ENCODE data around the gene MRPS34.

DNA sequence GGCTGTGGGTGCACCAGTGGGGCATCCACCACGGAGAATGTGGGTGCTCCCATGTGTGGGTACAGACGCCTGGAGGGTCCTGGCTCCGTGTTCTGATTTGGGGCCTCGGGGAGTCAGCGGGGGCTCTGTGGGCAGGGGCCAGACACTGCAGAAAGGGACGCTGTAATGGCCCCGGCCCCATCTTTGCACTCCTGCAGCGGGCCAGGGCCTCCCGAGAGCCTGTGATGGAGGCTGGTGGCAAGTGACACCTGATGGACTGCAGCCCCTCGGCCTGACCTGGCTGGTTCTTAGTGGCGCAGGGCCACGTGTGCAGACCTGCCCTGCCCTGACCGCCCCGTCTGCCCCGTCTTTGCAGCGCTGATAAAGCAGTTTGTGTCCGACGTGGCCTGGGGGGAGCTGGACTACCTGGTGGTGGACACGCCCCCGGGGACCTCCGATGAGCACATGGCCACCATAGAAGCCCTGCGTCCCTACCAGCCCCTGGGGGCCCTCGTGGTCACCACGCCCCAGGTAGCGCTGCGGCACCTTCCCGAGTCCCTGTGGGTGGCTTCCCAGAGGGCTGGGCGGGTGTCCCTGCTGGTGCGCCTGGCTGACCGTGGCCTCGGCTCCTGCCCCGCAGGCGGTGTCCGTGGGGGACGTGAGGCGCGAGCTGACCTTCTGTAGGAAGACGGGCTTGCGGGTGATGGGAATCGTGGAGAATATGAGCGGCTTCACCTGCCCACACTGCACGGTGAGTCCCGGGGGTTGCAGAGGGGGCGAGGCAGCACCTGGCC, 14.6 kb upstream of the MRPS34 start:
- TF ChIP-seq, protein P1, sequence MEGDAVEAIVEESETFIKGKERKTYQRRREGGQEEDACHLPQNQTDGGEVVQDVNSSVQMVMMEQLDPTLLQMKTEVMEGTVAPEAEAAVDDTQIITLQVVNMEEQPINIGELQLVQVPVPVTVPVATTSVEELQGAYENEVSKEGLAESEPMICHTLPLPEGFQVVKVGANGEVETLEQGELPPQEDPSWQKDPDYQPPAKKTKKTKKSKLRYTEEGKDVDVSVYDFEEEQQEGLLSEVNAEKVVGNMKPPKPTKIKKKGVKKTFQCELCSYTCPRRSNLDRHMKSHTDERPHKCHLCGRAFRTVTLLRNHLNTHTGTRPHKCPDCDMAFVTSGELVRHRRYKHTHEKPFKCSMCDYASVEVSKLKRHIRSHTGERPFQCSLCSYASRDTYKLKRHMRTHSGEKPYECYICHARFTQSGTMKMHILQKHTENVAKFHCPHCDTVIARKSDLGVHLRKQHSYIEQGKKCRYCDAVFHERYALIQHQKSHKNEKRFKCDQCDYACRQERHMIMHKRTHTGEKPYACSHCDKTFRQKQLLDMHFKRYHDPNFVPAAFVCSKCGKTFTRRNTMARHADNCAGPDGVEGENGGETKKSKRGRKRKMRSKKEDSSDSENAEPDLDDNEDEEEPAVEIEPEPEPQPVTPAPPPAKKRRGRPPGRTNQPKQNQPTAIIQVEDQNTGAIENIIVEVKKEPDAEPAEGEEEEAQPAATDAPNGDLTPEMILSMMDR (IDR thresholded peaks at IDR 0.05; ENCODE audit: low read depth, low read length): no peak
- no peak for TF ChIP-seq EZH2phosphoT487 (IDR thresholded peaks at IDR 0.05; ENCODE audit: low read depth)

All from OCI-LY3 (cell line).